Pulmonary artery endothelial cell (primary cell): Measurements from ENCODE around the gene PAMR1. TPM values are rescaled to one million over a fixed set of nuclear protein-coding genes. Genes with fewer than 3 reads are reported as not detected.

Source experiments
- DNase-seq: peaks from one replicate; pipeline ENCODE4 v3.0.0-alpha.2; 2011; ENCODE audit warnings: low read depth, low spot score
- total RNA-seq: library from RNA; depleted of rRNA; stranded (reverse); fragments of >200 nt; gene quantifications from 2 replicates; pipeline ENCODE4 v1.2.3, GENCODE V29; 2014

The PAMR1 gene
- total RNA-seq, 1 donor from 2014 or later: 0.33 TPM

- DNase-seq: no peak
These were observed 24.7 kb downstream of the PAMR1 start for GRCh38 chr11:35500744-35501143.

DNA sequence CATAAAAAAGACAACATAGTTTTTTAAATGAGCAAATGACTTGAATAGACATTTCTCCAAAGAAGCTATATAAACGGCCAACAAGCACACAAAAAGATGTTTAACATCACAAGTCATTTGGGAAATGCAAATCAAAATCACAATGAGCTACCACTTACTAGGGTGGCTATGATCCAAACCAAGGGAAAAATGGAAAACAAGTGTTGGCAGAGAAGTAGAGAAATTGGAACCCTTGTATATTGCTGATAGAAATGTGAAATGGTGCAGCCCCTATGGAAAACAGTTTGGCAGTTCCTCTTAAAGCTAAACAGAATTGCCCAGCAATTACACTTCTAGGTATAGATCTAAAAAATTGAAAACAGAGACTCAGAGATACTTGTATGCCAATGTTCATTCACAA is 29.0 kb downstream of the PAMR1 start:
- DNase-seq: no peak

- DNase-seq: no peak
These were observed 30.4 kb downstream of the PAMR1 start for GRCh38 chr11:35494957-35495490.

DNA sequence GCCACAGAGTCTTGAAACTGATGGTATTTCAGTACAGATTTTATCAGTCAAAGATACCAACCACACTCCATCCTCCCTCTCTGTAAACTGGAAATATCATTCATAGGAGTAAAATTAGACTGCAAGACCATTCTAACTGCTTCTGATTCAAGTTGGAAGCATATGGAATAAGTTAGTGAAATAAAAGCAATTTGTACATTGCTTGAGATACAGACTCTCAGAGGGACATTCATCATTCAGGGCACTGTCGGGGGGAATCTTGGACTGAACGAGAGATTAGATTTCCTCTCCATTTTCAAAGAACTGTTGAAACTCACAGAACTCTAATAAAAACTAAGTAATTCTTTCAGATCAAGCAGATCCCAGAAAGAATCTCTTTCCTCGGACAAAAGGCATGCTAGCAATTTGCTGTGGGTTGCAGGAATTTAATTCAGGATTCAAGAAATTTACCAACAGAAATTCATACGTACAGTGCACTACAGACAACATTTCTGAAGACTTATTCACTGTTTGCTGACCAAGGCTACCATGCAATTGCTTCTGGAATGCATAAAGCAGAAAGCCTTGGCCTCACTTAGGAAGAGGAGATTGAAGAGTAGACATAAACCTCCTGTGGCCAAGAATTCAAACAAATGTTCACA is 34.1 kb downstream of the PAMR1 start:
- no peak for DNase-seq

- DNase-seq: no peak
These were observed 37.3 kb downstream of the PAMR1 start for GRCh38 chr11:35488117-35488516.

DNA sequence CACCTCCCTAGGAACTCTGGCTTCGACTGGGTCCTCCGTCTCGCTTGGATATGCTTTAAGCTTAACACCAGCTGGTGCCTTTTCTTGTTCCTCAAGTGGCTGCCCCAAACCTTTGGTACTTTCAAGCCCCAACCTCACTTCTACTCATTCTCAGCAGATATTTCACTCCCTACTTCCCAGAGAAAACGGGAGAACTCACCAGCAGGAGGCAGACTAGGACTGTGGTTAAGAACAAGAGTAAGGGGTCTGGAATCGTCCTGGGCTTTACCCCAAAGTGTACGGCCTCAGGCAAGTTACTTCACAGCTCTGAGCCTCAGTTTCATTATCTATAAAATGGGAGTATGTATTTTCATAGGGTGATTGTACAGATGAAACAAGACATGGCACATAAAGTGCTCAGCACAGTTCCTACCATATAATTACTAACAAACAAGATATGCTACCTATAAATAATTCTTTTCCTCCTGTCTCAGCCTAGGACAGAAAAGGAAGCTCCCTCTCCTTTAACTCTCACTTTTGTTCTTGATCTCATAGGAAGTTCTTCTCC is 37.8 kb downstream of the PAMR1 start:
- no peak for DNase-seq

DNA sequence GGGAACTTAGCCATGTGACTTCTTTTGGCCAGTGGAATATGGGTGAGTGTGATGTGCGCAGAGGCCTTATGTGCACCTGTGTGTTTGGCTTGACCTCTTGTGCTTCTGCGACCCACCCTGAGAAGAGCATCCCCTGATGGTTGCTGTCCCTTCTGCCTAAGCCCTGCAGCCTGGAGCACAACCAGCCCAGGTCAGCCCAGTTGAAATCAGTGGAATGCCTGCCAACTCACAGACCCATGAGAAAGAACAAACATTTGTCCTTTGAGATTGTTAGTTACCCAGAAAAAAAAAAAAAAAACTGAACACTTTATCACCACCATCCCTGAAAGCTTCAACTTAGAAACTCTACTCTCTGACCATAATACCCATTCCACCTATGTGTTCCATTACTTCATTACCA is 38.5 kb downstream of the PAMR1 start:
- DNase-seq: no peak

DNA sequence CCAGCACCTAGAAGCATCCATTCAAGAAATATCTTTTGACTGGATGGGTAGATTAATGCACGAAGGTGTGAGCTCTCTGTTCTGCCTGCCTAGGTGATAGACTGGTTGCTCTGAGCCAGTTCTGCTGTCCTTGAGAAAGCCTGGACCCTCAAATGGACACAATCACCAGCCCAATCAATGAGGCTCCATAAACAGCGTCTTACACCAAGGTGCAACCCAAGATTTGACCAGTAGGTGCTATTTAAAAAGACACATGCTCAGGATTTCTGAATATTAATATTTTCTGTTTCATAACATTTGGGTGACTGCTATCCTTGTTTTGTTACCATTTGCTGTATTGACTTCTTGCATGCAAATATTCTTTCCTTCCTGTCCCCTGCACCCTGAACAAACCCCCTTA is 39.0 kb downstream of the PAMR1 start:
- DNase-seq: no peak

- DNase-seq: peak; percentile 10
These were observed 39.6 kb downstream of the PAMR1 start for GRCh38 chr11:35485656-35486322.

GRCh38 chr11:35484435-35484834 is 41.0 kb downstream of the PAMR1 start:
- no peak for DNase-seq

DNA sequence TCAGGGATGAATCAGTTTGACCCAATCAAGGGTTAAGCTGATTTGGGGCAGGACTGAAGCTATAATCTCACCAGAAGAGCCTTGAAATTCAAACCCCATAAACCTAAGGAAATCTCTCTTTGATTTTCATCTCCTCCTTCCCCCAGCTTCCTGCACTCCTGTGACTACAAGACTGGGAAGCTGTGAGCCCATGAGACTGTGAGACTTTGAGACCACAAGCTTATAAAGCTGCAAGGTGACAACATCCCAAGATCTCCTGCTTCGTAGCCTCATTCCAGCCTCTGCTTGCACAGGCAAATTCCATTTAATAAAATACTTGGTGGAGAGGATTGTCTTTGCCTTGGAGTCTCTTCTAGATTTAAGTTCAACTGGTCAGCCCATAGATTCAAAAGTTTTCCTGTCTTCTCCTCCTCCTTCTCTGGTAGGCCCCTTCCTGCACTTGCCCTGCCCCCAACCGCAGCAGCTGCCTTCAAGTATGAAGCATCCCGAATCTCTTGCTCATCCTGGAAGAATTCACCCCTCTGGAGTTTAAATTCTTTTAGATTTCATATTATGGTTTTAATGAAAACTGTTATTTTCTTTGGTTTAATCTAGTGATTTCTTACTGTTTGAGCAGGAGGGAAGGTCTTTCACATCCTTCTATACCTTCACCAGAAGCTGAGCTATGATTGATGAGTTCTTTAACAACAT is 42.1 kb downstream of the PAMR1 start:
- no peak for DNase-seq

DNA sequence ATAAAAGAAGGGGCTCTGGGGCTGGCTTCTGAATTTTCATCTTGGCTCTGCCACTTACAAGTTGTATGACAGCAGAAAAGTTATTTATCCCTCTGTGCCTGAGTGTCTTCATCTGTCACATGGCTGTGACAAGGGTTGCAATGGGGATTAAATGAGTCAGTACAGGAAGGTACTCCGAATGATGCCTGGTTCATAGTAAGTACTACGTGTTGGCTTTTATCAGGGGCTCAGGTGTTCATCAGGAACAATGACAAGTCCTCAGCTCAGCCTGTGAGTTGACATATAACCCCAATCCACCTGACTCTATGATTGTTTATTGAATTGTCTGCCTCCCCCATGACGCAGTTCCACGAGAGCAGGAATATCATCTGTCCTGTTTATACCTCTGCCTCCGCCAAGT is 45.7 kb downstream of the PAMR1 start:
- no peak for DNase-seq

- no peak for DNase-seq
These were observed 46.8 kb downstream of the PAMR1 start for GRCh38 chr11:35478471-35479091.

GRCh38 chr11:35477901-35478300 is 47.5 kb downstream of the PAMR1 start:
- no peak for DNase-seq

- no peak for DNase-seq
These were observed 50.7 kb downstream of the PAMR1 start for GRCh38 chr11:35474688-35475087.

GRCh38 chr11:35473795-35474374 is 51.5 kb downstream of the PAMR1 start:
- no peak for DNase-seq

DNA sequence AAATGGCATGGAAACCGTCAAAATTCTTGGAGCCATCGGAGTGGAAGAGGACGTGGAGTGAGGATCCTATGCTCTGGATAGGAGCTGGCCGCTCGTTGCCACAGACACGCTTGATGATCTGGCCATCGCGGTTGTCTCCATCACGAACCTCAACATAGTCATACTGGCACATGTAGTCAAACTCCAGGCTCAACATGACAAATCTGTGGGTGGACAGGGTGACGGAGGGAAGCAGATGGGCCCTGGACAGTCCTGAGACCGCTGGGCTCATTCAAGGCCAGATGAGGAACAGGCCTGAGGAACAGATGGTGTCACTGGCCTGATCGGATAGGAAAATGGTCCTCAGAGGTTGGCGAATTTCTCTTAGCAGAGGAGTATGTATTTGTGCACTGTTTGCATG is 54.8 kb downstream of the PAMR1 start:
- no peak for DNase-seq

DNA sequence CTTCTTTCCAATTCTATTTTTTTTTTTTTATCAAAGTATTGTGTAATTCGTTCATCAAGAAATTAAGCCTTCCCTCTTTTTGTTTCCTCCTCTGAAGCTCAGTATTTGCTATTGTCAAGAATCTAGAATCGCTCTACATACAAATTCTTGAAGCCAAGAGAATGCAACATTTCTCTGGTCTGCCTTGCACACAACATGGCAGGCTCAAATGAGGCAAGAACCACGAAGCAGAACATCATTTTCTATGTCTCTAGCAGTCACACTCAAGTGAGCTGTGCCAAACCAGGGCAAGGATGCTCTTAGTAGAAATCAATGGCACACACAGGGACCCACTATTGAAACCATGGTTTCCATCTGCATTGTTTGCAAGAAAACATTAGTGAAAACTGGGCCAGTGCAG is 59.4 kb downstream of the PAMR1 start:
- no peak for DNase-seq

DNA sequence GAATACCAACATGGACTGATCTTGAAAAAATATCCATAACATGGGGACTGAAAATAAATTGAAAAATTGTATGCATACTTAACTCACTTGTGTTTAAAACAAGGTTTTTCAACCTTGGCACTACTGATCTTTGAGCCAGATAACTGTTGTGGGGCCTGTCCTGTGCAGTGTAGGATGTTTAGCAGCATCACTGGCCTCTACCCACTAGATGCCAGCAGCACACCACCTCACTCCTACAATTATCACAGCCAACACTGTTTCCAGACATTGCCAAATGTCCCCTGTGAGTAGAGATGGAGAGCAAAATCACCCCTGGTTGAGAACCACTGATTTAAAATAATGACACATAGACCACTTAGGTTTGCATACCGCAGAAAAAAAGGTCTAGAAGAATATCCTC is 61.1 kb downstream of the PAMR1 start:
- no peak for DNase-seq

- no peak for DNase-seq
These were observed 62.1 kb downstream of the PAMR1 start for GRCh38 chr11:35463331-35463751.

DNA sequence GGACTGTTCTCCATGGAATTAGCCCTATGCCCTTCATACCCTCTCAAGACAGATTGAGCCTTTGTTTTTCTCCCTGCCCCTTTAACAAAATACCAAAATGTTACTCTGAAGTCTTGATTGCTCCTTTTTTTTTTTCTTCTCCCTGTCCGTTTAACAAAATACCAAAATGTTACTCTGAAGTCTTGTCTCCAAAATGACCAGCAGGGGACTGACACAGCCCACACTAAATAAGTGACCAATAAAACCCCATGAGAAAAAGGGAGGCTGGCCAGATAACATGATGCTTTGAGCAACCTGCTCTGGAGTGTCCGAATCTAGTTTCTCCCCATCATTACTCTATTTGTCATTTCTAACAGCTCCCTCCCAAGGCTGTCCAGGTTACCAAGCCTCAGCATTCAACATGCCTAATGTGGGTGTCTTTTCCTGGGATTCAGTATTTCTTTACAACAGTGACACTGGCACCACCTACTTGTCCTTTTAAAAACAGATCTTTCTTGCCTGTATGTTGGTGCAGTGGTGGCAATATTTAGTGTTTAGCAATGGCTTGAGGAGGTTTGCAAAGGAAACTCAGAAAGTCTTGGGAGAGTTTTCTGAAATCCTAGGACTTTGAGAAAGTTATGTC is 63.4 kb downstream of the PAMR1 start:
- no peak for DNase-seq
